Panc1 (cell line): ENCODE measurements around the gene PGS1. TPM values are rescaled to one million over a fixed set of nuclear protein-coding genes. Genes with fewer than 3 reads are reported as not detected.

Experiments used
- ATAC-seq: fragments of 200-7000 bp; cut with Tn5 transposase; 2 replicates; pipeline ENCODE4 v1.9.1; 2020; ENCODE audit warnings: mild to moderate bottlenecking, moderate library complexity
- BruUV-seq: library from RNA; stranded (reverse); fragments of 400-500 nt; replicated peaks from 2 replicates; lab custom pipeline; 2021; lab: Mats Ljungman, UMichigan
- CTCF ChIA-PET: fragments of 300-600 bp; sonication (Branson Sonifier 250); formaldehyde crosslinking; loops from one replicate; lab custom pipeline; 2022; ENCODE audit warnings: antibody characterized with exemption; lab: Charles Lee
- POLR2A ChIA-PET: fragments of 300-600 bp; sonication (Branson Sonifier 250); formaldehyde crosslinking; loops from one replicate; lab custom pipeline; 2022; ENCODE audit warnings: antibody characterized with exemption; lab: Charles Lee
- DNase-seq: peaks from one replicate; pipeline ENCODE4 v3.0.0-alpha.2; 2010; ENCODE audit warnings: low read depth, low spot score
- H3K27ac ChIP-seq: 2 replicates; pipeline ENCODE4 v1.5.1; 2011; ENCODE audit warnings: mild to moderate bottlenecking, low read length, inconsistent platforms
- H3K27me3 ChIP-seq: fragments of 200-500 bp; sonication (Bioruptor generic); 2 replicates; pipeline ENCODE4 v1.6.0; 2014; ENCODE audit warnings: low read length, inconsistent platforms; ENCODE audit not compliant: control insufficient read depth, insufficient read depth
- H3K36me3 ChIP-seq: fragments of 200-500 bp; sonication (Bioruptor generic); 2 replicates; pipeline ENCODE4 v1.5.1; 2014; ENCODE audit warnings: inconsistent platforms, mild to moderate bottlenecking, low read length, moderate library complexity; ENCODE audit not compliant: control insufficient read depth, insufficient read depth
- H3K4me1 ChIP-seq: 2 replicates; pipeline ENCODE4 v1.5.1; 2011; ENCODE audit warnings: inconsistent platforms, mild to moderate bottlenecking, low read length, moderate library complexity; ENCODE audit not compliant: control insufficient read depth, insufficient read depth
- H3K4me3 ChIP-seq, 2 experiments: 2 replicates each; pipeline ENCODE4 v1.5.1; 2011 to 2012; ENCODE audit warnings: low read depth in 2 of 2, low read length in 2 of 2, mild to moderate bottlenecking in 2 of 2, inconsistent platforms in 1 of 2, moderate library complexity in 1 of 2
- H3K9me3 ChIP-seq: fragments of 200-500 bp; sonication (Bioruptor generic); 2 replicates; pipeline ENCODE4 v1.5.1; 2014; ENCODE audit warnings: low read depth, mild to moderate bottlenecking, inconsistent platforms, low read length, moderate library complexity; ENCODE audit not compliant: control insufficient read depth, insufficient read depth
- CTCF ChIP-seq: fragments of 450-650 bp; IDR thresholded peaks from 2 replicates; pipeline ENCODE4 v1.5.1; 2017; ENCODE audit warnings: mild to moderate bottlenecking
- POLR2AphosphoS5 ChIP-seq: IDR thresholded peaks from 2 replicates; pipeline ENCODE4 v1.6.1; 2012; ENCODE audit warnings: mild to moderate bottlenecking, low read depth, low read length, moderate library complexity
- REST ChIP-seq, 2 experiments: IDR thresholded peaks; 2 replicates each; pipeline ENCODE4 v1.6.1; 2011 to 2012; ENCODE audit warnings: low read depth in 2 of 2, control low read depth in 1 of 2, low read length in 1 of 2, mild to moderate bottlenecking in 1 of 2, moderate library complexity in 1 of 2; ENCODE audit not compliant: insufficient read depth in 1 of 2
- SIN3A ChIP-seq: IDR thresholded peaks from 2 replicates; pipeline ENCODE4 v1.6.1; 2012; ENCODE audit warnings: low read depth, mild to moderate bottlenecking, low read length, moderate library complexity, borderline replicate concordance; ENCODE audit not compliant: insufficient read depth
- TCF7L2 ChIP-seq: IDR thresholded peaks from 2 replicates; pipeline ENCODE4 v1.6.1; 2011; ENCODE audit warnings: mild to moderate bottlenecking, low read depth, low read length, inconsistent platforms
- in situ Hi-C: cut with HindIII; loops from 2 replicates; pipeline ENCODE4 v1.10.0; 2016; ENCODE audit warnings: low sequenced_read_pairs, low pct_unique_long_range_greater_than_20kb
- intact Hi-C: fragments of 100-400 bp; cut with micrococcal nuclease; formaldehyde crosslinking; loops from one replicate; pipeline ENCODE4 v1.10.0; 2022; ENCODE audit not compliant: unreplicated experiment
- total RNA-seq: library from RNA; stranded (reverse); gene quantifications from one replicate; pipeline ENCODE4 v1.2.1, GENCODE V29; 2021; ENCODE audit not compliant: unreplicated experiment

The PGS1 gene
- total RNA-seq, 1 experiment from 2014 or later, result 47.5 TPM

- in situ Hi-C loops, result no loop called here
- ChIA-PET CTCF (no interaction called here), POLR2A (no interaction called here)
- 0 out of 2 replicates have a peak, but pooled peaks cover 5% of the 10 kb centered on the region for H3K4me1 ChIP-seq
- BruUV-seq, result no TSS peak
- H3K9me3 ChIP-seq, result no peaks in the 10 kb centered on the region
- ATAC-seq, result no peak
- no peak overlapping the region for H3K27ac ChIP-seq
- TF ChIP-seq TCF7L2, result no peak
- TF ChIP-seq SIN3A, result no peak
- no peak for TF ChIP-seq REST (IDR thresholded peaks at IDR 0.05; ENCODE audit: insufficient read depth in 1 of 2, low read depth in 2 of 2, low read length in 1 of 2)
- TF ChIP-seq CTCF, result no peak
- no peak for TF ChIP-seq POLR2AphosphoS5
- DNase-seq, result no peak
- no peak overlapping the region for H3K4me3 ChIP-seq
- H3K36me3 ChIP-seq, result peaks cover 5% of the 10 kb centered on the region; the same call in 1 of the 2 replicates
- no peaks in the 10 kb centered on the region for H3K27me3 ChIP-seq
- intact Hi-C loops, result no loop called here
Observed at GRCh38 chr17:78406396-78406795, 27.9 kb downstream of the PGS1 start.

GRCh38 chr17:78406920-78407319 is 28.5 kb downstream of the PGS1 start:
- Histone ChIP-seq H3K36me3 (peaks cover 2% of the 10 kb centered on the region; the same call in 1 of the 2 replicates), H3K27ac (no peak overlapping the region), H3K4me3 (no peak overlapping the region), H3K4me1 (0 out of 2 replicates have a peak, but pooled peaks cover 5% of the 10 kb centered on the region), H3K9me3 (no peaks in the 10 kb centered on the region), H3K27me3 (no peaks in the 10 kb centered on the region)
- no peak for TF ChIP-seq TCF7L2
- no peak for TF ChIP-seq CTCF
- TF ChIP-seq SIN3A, result no peak
- no peak for TF ChIP-seq POLR2AphosphoS5
- TF ChIP-seq REST (IDR thresholded peaks at IDR 0.05; ENCODE audit: insufficient read depth in 1 of 2, low read depth in 2 of 2, low read length in 1 of 2), result no peak
- intact Hi-C loops, result no loop called here
- BruUV-seq, result no TSS peak
- DNase-seq (no peak), ATAC-seq (no peak)
- CTCF ChIA-PET, result interaction anchor here (0.5 kb wide), 2 partner anchors 12 to 255 kb away, joined by 3 to 12 read pairs; no protein-coding TSS in a partner anchor
- in situ Hi-C loops, result no loop called here
- POLR2A ChIA-PET, result no interaction called here
